H1 (cell line): ENCODE data around the gene GCAT. TPM values are rescaled to one million over a fixed set of nuclear protein-coding genes. Genes with fewer than 3 reads are reported as not detected.

Experiments used
- CTCF ChIA-PET: fragments of 300-600 bp; sonication (Branson Sonifier 250); formaldehyde crosslinking; loops from one replicate; lab custom pipeline; 2021; ENCODE audit not compliant: partially characterized antibody; lab: Charles Lee
- POLR2A ChIA-PET: fragments of 300-600 bp; sonication (Branson Sonifier 250); formaldehyde crosslinking; loops from one replicate; lab custom pipeline; 2021; ENCODE audit warnings: inconsistent platforms; ENCODE audit not compliant: partially characterized antibody; lab: Charles Lee
- DNase-seq, 2 experiments: peaks; one replicate each; pipeline versions ENCODE4 v3.0.0 to v3.0.0-alpha.2; 2010 to 2022; ENCODE audit warnings: low spot score in 2 of 2, low read depth in 1 of 2, mixed read lengths in 1 of 2
- FAIRE-seq: peaks from 2 replicates; lab custom pipeline; 2011; peaks lifted over from hg19 to GRCh38; lab: Jason Lieb, UNC
- H2AFZ ChIP-seq: 2 replicates; pipeline ENCODE4 v1.8.1; 2012; ENCODE audit warnings: low read length, inconsistent platforms
- H2AK5ac ChIP-seq: 2 replicates; pipeline ENCODE4 v1.6.1; 2013; ENCODE audit warnings: low read depth, low read length
- H2BK120ac ChIP-seq: replicated peaks from 2 replicates; pipeline ENCODE3; 2013; ENCODE audit warnings: low read depth, low read length, inconsistent platforms
- H2BK12ac ChIP-seq: 2 replicates; pipeline ENCODE4 v1.6.1; 2013; ENCODE audit warnings: low read depth, low read length
- H2BK15ac ChIP-seq: 2 replicates; pipeline ENCODE4 v1.6.1; 2013; ENCODE audit warnings: low read length
- H2BK20ac ChIP-seq: 2 replicates; pipeline ENCODE4 v1.6.1; 2013; ENCODE audit warnings: low read length
- H2BK5ac ChIP-seq: 2 replicates; pipeline ENCODE4 v1.6.1; 2013; ENCODE audit warnings: low read depth, low read length
- H3K14ac ChIP-seq: 2 replicates; pipeline ENCODE4 v1.6.1; 2013; ENCODE audit warnings: inconsistent platforms; ENCODE audit not compliant: insufficient read length
- H3K18ac ChIP-seq: 2 replicates; pipeline ENCODE4 v1.6.1; 2013; ENCODE audit warnings: low read length; ENCODE audit errors: extremely low read depth
- H3K23ac ChIP-seq: 2 replicates; pipeline ENCODE4 v1.6.1; 2013; ENCODE audit warnings: inconsistent platforms; ENCODE audit not compliant: insufficient read length
- H3K23me2 ChIP-seq: 2 replicates; pipeline ENCODE4 v1.6.1; 2013; ENCODE audit warnings: low read depth, low read length
- H3K27ac ChIP-seq: 2 replicates; pipeline ENCODE4 v1.6.1; 2011; ENCODE audit warnings: low read depth, low read length, inconsistent platforms
- H3K27me3 ChIP-seq, 4 experiments: replicated peaks in 1 of 4; 1 replicate in 1 of 4; 2 replicates in 3 of 4; pipeline versions ENCODE4 v1.6.1 to v1.8.1; 2011 to 2013; ENCODE audit warnings: low read length in 3 of 4, mild to moderate bottlenecking in 3 of 4, inconsistent platforms in 2 of 4, mixed read lengths in 2 of 4, moderate library complexity in 1 of 4; ENCODE audit not compliant: control insufficient read depth in 3 of 4, insufficient read depth in 3 of 4; ENCODE audit errors: extremely low read depth in 1 of 4
- H3K36me3 ChIP-seq, 4 experiments: 2 replicates each; pipeline versions ENCODE4 v1.6.1 to v1.8.1; 2011 to 2013; ENCODE audit warnings: mild to moderate bottlenecking in 4 of 4, low read length in 3 of 4, moderate library complexity in 2 of 4, control low read depth in 1 of 4, inconsistent platforms in 1 of 4; ENCODE audit not compliant: insufficient read depth in 4 of 4, control insufficient read depth in 2 of 4
- H3K4ac ChIP-seq: replicated peaks from 2 replicates; pipeline ENCODE3; 2013; ENCODE audit warnings: low read length, low read depth, mixed read lengths, inconsistent platforms; ENCODE audit not compliant: insufficient read length
- H3K4me1 ChIP-seq, 4 experiments: replicated peaks in 1 of 4; 1 replicate in 1 of 4; 2 replicates in 3 of 4; pipeline versions ENCODE4 v1.6.1 to v1.8.1; 2011 to 2013; ENCODE audit warnings: low read length in 3 of 4, inconsistent platforms in 2 of 4, mixed read lengths in 1 of 4; ENCODE audit not compliant: insufficient read depth in 4 of 4, control insufficient read depth in 3 of 4
- H3K4me2 ChIP-seq, 2 experiments: 2 replicates each; pipeline versions ENCODE4 v1.6.1 to v1.8.1; 2011 to 2013; ENCODE audit warnings: low read depth in 2 of 2, low read length in 2 of 2, control low read depth in 1 of 2, inconsistent platforms in 1 of 2, mild to moderate bottlenecking in 1 of 2; ENCODE audit not compliant: insufficient read depth in 1 of 2
- H3K4me3 ChIP-seq, 4 experiments: fragments of 200-600, 300-600 bp in 1 of 4; sonication (generic), shearing (Covaris generic), sonication (Bioruptor Twin) in 1 of 4; 2 replicates each; pipeline versions ENCODE4 v1.5.1 to v1.8.1; 2011 to 2016; ENCODE audit warnings: low read length in 4 of 4, low read depth in 3 of 4, control low read depth in 2 of 4, inconsistent platforms in 2 of 4, mild to moderate bottlenecking in 2 of 4, mixed read lengths in 1 of 4, moderate library complexity in 1 of 4; ENCODE audit not compliant: insufficient read depth in 2 of 4; ENCODE audit errors: extremely low read depth in 1 of 4
- H3K56ac ChIP-seq: replicated peaks from 2 replicates; pipeline ENCODE3; 2013; ENCODE audit warnings: low read depth, mild to moderate bottlenecking, mixed read lengths, low read length, inconsistent platforms; ENCODE audit not compliant: insufficient read length
- H3K79me1 ChIP-seq: 2 replicates; pipeline ENCODE4 v1.6.1; 2013; ENCODE audit warnings: low read depth, low read length, control low read depth
- H3K79me2 ChIP-seq, 2 experiments: 2 replicates each; pipeline versions ENCODE4 v1.6.1 to v1.8.1; 2012 to 2013; ENCODE audit warnings: low read length in 2 of 2, mild to moderate bottlenecking in 2 of 2, inconsistent platforms in 1 of 2; ENCODE audit not compliant: insufficient read depth in 2 of 2, control insufficient read depth in 1 of 2
- H3K9ac ChIP-seq, 4 experiments: replicated peaks in 1 of 4; 1 replicate in 1 of 4; 2 replicates in 3 of 4; pipeline versions ENCODE4 v1.6.1 to v1.8.1; 2011 to 2013; ENCODE audit warnings: low read depth in 3 of 4, low read length in 3 of 4, control low read depth in 2 of 4, mild to moderate bottlenecking in 2 of 4, moderate library complexity in 2 of 4, inconsistent platforms in 1 of 4; ENCODE audit errors: extremely low read depth in 1 of 4
- H3K9me3 ChIP-seq, 2 experiments: 2 replicates each; pipeline versions ENCODE4 v1.6.1 to v1.8.1; 2012 to 2013; ENCODE audit warnings: mild to moderate bottlenecking in 2 of 2, moderate library complexity in 2 of 2, control low read depth in 1 of 2, inconsistent platforms in 1 of 2, low read depth in 1 of 2, low read length in 1 of 2, mixed read lengths in 1 of 2; ENCODE audit not compliant: insufficient read depth in 2 of 2
- H4K20me1 ChIP-seq, 2 experiments: replicated peaks in 1 of 2; 2 replicates each; pipeline versions ENCODE3 to v1.8.1; 2011 to 2013; ENCODE audit warnings: inconsistent platforms in 2 of 2, low read length in 2 of 2, mild to moderate bottlenecking in 1 of 2; ENCODE audit not compliant: insufficient read depth in 2 of 2, control insufficient read depth in 1 of 2
- H4K5ac ChIP-seq: 2 replicates; pipeline ENCODE4 v1.6.1; 2013; ENCODE audit warnings: low read length, low read depth, mixed read lengths, inconsistent platforms; ENCODE audit not compliant: insufficient read length
- H4K8ac ChIP-seq: 2 replicates; pipeline ENCODE4 v1.8.0; 2013; ENCODE audit warnings: mild to moderate bottlenecking, moderate library complexity, low read length, inconsistent platforms; ENCODE audit not compliant: insufficient read depth; ENCODE audit errors: extremely low read depth
- H4K91ac ChIP-seq: replicated peaks from 2 replicates; pipeline ENCODE3; 2013; ENCODE audit warnings: low read length, mixed read lengths, inconsistent platforms; ENCODE audit not compliant: insufficient read length
- ASH2L ChIP-seq: fragments of 200-600, 300-600 bp; sonication (generic); IDR thresholded peaks from one replicate; pipeline ENCODE4 v1.7.1; 2017; ENCODE audit warnings: low read length
- CEBPB ChIP-seq: IDR thresholded peaks from 2 replicates; pipeline ENCODE4 v1.6.1; 2012; ENCODE audit warnings: low read depth, low read length
- CTBP2 ChIP-seq: IDR thresholded peaks from 2 replicates; pipeline ENCODE4 v1.7.0; 2011; ENCODE audit warnings: borderline replicate concordance, mild to moderate bottlenecking, moderate library complexity, mixed read lengths, low read length; ENCODE audit not compliant: insufficient read depth, insufficient read length
- EGR1 ChIP-seq: IDR thresholded peaks from 2 replicates; pipeline ENCODE4 v1.6.1; 2011; ENCODE audit warnings: low read depth, low read length, borderline replicate concordance
- KDM1A ChIP-seq: fragments of 200-600, 300-600 bp; sonication (generic); IDR thresholded peaks from 2 replicates; pipeline ENCODE4 v1.7.1; 2016; ENCODE audit warnings: mild to moderate bottlenecking, low read length, borderline replicate concordance
- PHF8 ChIP-seq: fragments of 200-600 bp; sonication (generic); conservative IDR thresholded peaks from 2 replicates; pipeline ENCODE4 v1.7.1; 2012; ENCODE audit warnings: low read depth, mild to moderate bottlenecking, inconsistent platforms, low read length, moderate library complexity
- POLR2A ChIP-seq, 2 experiments: IDR thresholded peaks; 1 replicate in 1 of 2; 2 replicates in 1 of 2; pipeline ENCODE4 v1.6.1; 2011; ENCODE audit warnings: low read depth in 2 of 2, low read length in 2 of 2, mild to moderate bottlenecking in 2 of 2; ENCODE audit errors: control extremely low read depth in 1 of 2
- SIN3A ChIP-seq, 2 experiments: IDR thresholded peaks in 1 of 2; conservative IDR thresholded peaks in 1 of 2; 2 replicates each; pipeline ENCODE4 v1.6.1; 2011 to 2012; ENCODE audit warnings: low read length in 2 of 2, improper control_type of control experiment in 1 of 2, low read depth in 1 of 2, mild to moderate bottlenecking in 1 of 2
- SP2 ChIP-seq: IDR thresholded peaks from 2 replicates; pipeline ENCODE4 v1.6.1; 2012; ENCODE audit warnings: mild to moderate bottlenecking, low read length, inconsistent platforms
- TCF12 ChIP-seq: IDR thresholded peaks from 2 replicates; pipeline ENCODE4 v1.6.1; 2011; ENCODE audit warnings: low read depth, mild to moderate bottlenecking, low read length
- YY1 ChIP-seq: IDR thresholded peaks from 2 replicates; pipeline ENCODE4 v1.6.1; 2011; ENCODE audit warnings: low read depth, mild to moderate bottlenecking, low read length
- WGBS, 2 experiments: shearing (Covaris generic) in 1 of 2; methylation state at CpG; one replicate each; pipeline versions ENCODE4 v1.1.6 to v1.1.7; 2013 to 2015; ENCODE audit warnings: low lambda C conversion rate in 2 of 2, mixed read lengths in 2 of 2, inconsistent platforms in 1 of 2, low coverage in 1 of 2, missing lambda C conversion rate in 1 of 2; ENCODE audit not compliant: insufficient replicate concordance in 2 of 2, insufficient coverage in 1 of 2, insufficient read length in 1 of 2; ENCODE audit errors: extremely low coverage in 1 of 2, missing lambda C conversion rate in 1 of 2; 5-methylcytosine and 5-hydroxymethylcytosine counted together
- polyA plus RNA-seq, 7 experiments: library from polyadenylated mRNA; depleted of rRNA in 3 of 7; stranded (reverse) in 5 of 7; unstranded in 2 of 7; fragments of >200 nt in 5 of 7; fragments of 200-250 nt in 2 of 7; gene quantifications; 1 replicate in 5 of 7; 2 replicates in 1 of 7; 4 replicates in 1 of 7; pipeline versions ENCODE4 v1.2.1 to v1.2.3, GENCODE V29; 2011 to 2013; ENCODE audit warnings: missing spikeins in 2 of 7, mixed read lengths in 2 of 7
- total RNA-seq: library from RNA; stranded (reverse); fragmentation: NEBNext Ultra II Directional; extraction: Animal tissue kit (Norgen Biotek cat#: 25700); gene quantifications from 2 replicates; pipeline ENCODE4 v1.2.1, GENCODE V29; 2021

GCAT gene
- total and polyA plus RNA-seq, 2 of the 8 experiments (the other 6 are each of a cell fraction or from before 2014, with no cell fraction given) = 24.3 to 47.5 TPM

- H3K4me3 ChIP-seq = peak overlapping the region; percentile 79 to 91 (median 86)
- H3K9me3 ChIP-seq = no peaks in the 10 kb centered on the region
- peaks cover 0 to 22% (median 19%) of the 10 kb centered on the region in 4 experiments; a peak in 6 of 7 replicates for H3K4me1 ChIP-seq
- peak overlapping the region; percentile 78 for H3K18ac ChIP-seq
- 0 out of 2 replicates have a peak overlapping the region, but pooled peaks have one; percentile 60 for H2BK12ac ChIP-seq
- H3K56ac ChIP-seq = peak overlapping the region; percentile 14
- peak overlapping the region; percentile 72 to 94 (median 80) for H3K9ac ChIP-seq
- WGBS, 2 experiments = 32% methylated on average over 29 of the region's 87 CpGs; no CpG with 5 or more reads in 1 of the 2 experiments
- peaks cover 3 to 4% of the 10 kb centered on the region in 2 experiments for H4K20me1 ChIP-seq
- CTCF ChIA-PET = interaction anchor here (1.0 to 1.1 kb wide), 2 partner anchors 43 to 58 kb away, joined by 3 to 4 read pairs; no protein-coding TSS in a partner anchor
- H3K27ac ChIP-seq = peak overlapping the region; percentile 55; the same call in 1 of the 2 replicates
- H2AK5ac ChIP-seq = no peak overlapping the region
- H3K36me3 ChIP-seq = no peaks in the 10 kb centered on the region
- peak overlapping the region; percentile 91 to 94 for H3K4me2 ChIP-seq
- peaks cover 3 to 44% (median 37%) of the 10 kb centered on the region in 4 experiments for H3K27me3 ChIP-seq
- peaks cover 48% of the 10 kb centered on the region for H3K23me2 ChIP-seq
- no peak overlapping the region for H3K14ac ChIP-seq
- H2BK120ac ChIP-seq = no peak overlapping the region
- H4K8ac ChIP-seq = peak overlapping the region; percentile 95
- no peak overlapping the region for H4K5ac ChIP-seq
- POLR2A ChIA-PET = interaction anchor here (0.6 to 8.8 kb wide), 30 partner anchors 8 to 197 kb away, joined by 3 to 142 read pairs (median 4); partner anchors contain the start of genes ANKRD54, EIF3L, GALR3 and GGA1
- DNase-seq = peak in 1 of 2 experiments; percentile 97
- peaks cover 3% of the 10 kb centered on the region for H3K79me1 ChIP-seq
- no peak overlapping the region for H2AFZ ChIP-seq
- no peak overlapping the region for H3K23ac ChIP-seq
- no peak overlapping the region for H2BK20ac ChIP-seq
- peak overlapping the region; percentile 25 for H4K91ac ChIP-seq
- 0 out of 2 replicates have a peak overlapping the region, but pooled peaks have one; percentile 61 for H2BK15ac ChIP-seq
- peaks cover 4 to 7% of the 10 kb centered on the region in 2 experiments; a peak in 2 of 4 replicates for H3K79me2 ChIP-seq
- H3K4ac ChIP-seq = no peak overlapping the region
- FAIRE-seq = no peak
- H2BK5ac ChIP-seq = no peak overlapping the region; the same call in 1 of the 2 replicates
- TF ChIP-seq EGR1 (no peak), YY1 (peak; percentile 76; the same call in 1 of the 2 replicates), ASH2L (no peak), TCF12 (0 out of 2 replicates have a peak, but pooled peaks have one; percentile 78), PHF8 (peak; percentile 39; the same call in 1 of the 2 replicates), CTBP2 (no peak), SP2 (no peak), SIN3A (conservative IDR thresholded peaks at IDR 0.05 in 1 of 2, IDR thresholded peaks at IDR 0.05 in 1 of 2; ENCODE audit: low read depth in 1 of 2, low read length in 2 of 2) (peak in 1 of 2 experiments; percentile 20; a peak in 1 of 4 replicates), POLR2A (IDR thresholded peaks at IDR 0.05; ENCODE audit: control extremely low read depth in 1 of 2, low read depth in 2 of 2, low read length in 2 of 2) (peak; percentile 90 to 95), CEBPB (no peak), KDM1A (no peak)
Measured at GRCh38 chr22:37804881-37805809, 2.6 kb upstream of the GCAT start.
